Panc1 (cell line): ENCODE data around the gene NUP43. TPM values are rescaled to one million over a fixed set of nuclear protein-coding genes. Genes with fewer than 3 reads are reported as not detected.

Experiments
- ATAC-seq: fragments of 200-7000 bp; cut with Tn5 transposase; 2 replicates; pipeline ENCODE4 v1.9.1; 2020; ENCODE audit warnings: mild to moderate bottlenecking, moderate library complexity
- BruUV-seq: library from RNA; stranded (reverse); fragments of 400-500 nt; replicated peaks from 2 replicates; lab custom pipeline; 2021; lab: Mats Ljungman, UMichigan
- CTCF ChIA-PET: fragments of 300-600 bp; sonication (Branson Sonifier 250); formaldehyde crosslinking; loops from one replicate; lab custom pipeline; 2022; ENCODE audit warnings: antibody characterized with exemption; lab: Charles Lee
- POLR2A ChIA-PET: fragments of 300-600 bp; sonication (Branson Sonifier 250); formaldehyde crosslinking; loops from one replicate; lab custom pipeline; 2022; ENCODE audit warnings: antibody characterized with exemption; lab: Charles Lee
- DNase-seq: peaks from one replicate; pipeline ENCODE4 v3.0.0-alpha.2; 2010; ENCODE audit warnings: low read depth, low spot score
- H3K27ac ChIP-seq: 2 replicates; pipeline ENCODE4 v1.5.1; 2011; ENCODE audit warnings: mild to moderate bottlenecking, low read length, inconsistent platforms
- H3K27me3 ChIP-seq: fragments of 200-500 bp; sonication (Bioruptor generic); 2 replicates; pipeline ENCODE4 v1.6.0; 2014; ENCODE audit warnings: low read length, inconsistent platforms; ENCODE audit not compliant: control insufficient read depth, insufficient read depth
- H3K36me3 ChIP-seq: fragments of 200-500 bp; sonication (Bioruptor generic); 2 replicates; pipeline ENCODE4 v1.5.1; 2014; ENCODE audit warnings: inconsistent platforms, mild to moderate bottlenecking, low read length, moderate library complexity; ENCODE audit not compliant: control insufficient read depth, insufficient read depth
- H3K4me1 ChIP-seq: 2 replicates; pipeline ENCODE4 v1.5.1; 2011; ENCODE audit warnings: inconsistent platforms, mild to moderate bottlenecking, low read length, moderate library complexity; ENCODE audit not compliant: control insufficient read depth, insufficient read depth
- H3K4me3 ChIP-seq, 2 experiments: 2 replicates each; pipeline ENCODE4 v1.5.1; 2011 to 2012; ENCODE audit warnings: low read depth in 2 of 2, low read length in 2 of 2, mild to moderate bottlenecking in 2 of 2, inconsistent platforms in 1 of 2, moderate library complexity in 1 of 2
- H3K9me3 ChIP-seq: fragments of 200-500 bp; sonication (Bioruptor generic); 2 replicates; pipeline ENCODE4 v1.5.1; 2014; ENCODE audit warnings: low read depth, mild to moderate bottlenecking, inconsistent platforms, low read length, moderate library complexity; ENCODE audit not compliant: control insufficient read depth, insufficient read depth
- POLR2AphosphoS5 ChIP-seq: IDR thresholded peaks from 2 replicates; pipeline ENCODE4 v1.6.1; 2012; ENCODE audit warnings: mild to moderate bottlenecking, low read depth, low read length, moderate library complexity
- SIN3A ChIP-seq: IDR thresholded peaks from 2 replicates; pipeline ENCODE4 v1.6.1; 2012; ENCODE audit warnings: low read depth, mild to moderate bottlenecking, low read length, moderate library complexity, borderline replicate concordance; ENCODE audit not compliant: insufficient read depth
- TCF7L2 ChIP-seq: IDR thresholded peaks from 2 replicates; pipeline ENCODE4 v1.6.1; 2011; ENCODE audit warnings: mild to moderate bottlenecking, low read depth, low read length, inconsistent platforms
- in situ Hi-C: cut with HindIII; loops from 2 replicates; pipeline ENCODE4 v1.10.0; 2016; ENCODE audit warnings: low sequenced_read_pairs, low pct_unique_long_range_greater_than_20kb
- intact Hi-C: fragments of 100-400 bp; cut with micrococcal nuclease; formaldehyde crosslinking; loops from one replicate; pipeline ENCODE4 v1.10.0; 2022; ENCODE audit not compliant: unreplicated experiment
- total RNA-seq: library from RNA; stranded (reverse); gene quantifications from one replicate; pipeline ENCODE4 v1.2.1, GENCODE V29; 2021; ENCODE audit not compliant: unreplicated experiment
- TF ChIP-seq, protein P1 (sequence below), 2 experiments: IDR thresholded peaks; 2 replicates each; pipeline ENCODE4 v1.6.1; 2011 to 2012; ENCODE audit warnings: low read depth in 2 of 2, control low read depth in 1 of 2, low read length in 1 of 2, mild to moderate bottlenecking in 1 of 2, moderate library complexity in 1 of 2; ENCODE audit not compliant: insufficient read depth in 1 of 2
- TF ChIP-seq, protein P2 (sequence below): fragments of 450-650 bp; IDR thresholded peaks from 2 replicates; pipeline ENCODE4 v1.5.1; 2017; ENCODE audit warnings: mild to moderate bottlenecking

The NUP43 gene
- total RNA-seq, 1 experiment from 2014 or later: 53.6 TPM

GRCh38 chr6:149727793-149728498 is 18.4 kb downstream of the NUP43 start:
- ATAC-seq (no peak), DNase-seq (no peak)
- Histone ChIP-seq H3K36me3 (peaks cover 7% of the 10 kb centered on the region), H3K27me3 (no peaks in the 10 kb centered on the region), H3K27ac (no peak overlapping the region), H3K9me3 (no peaks in the 10 kb centered on the region), H3K4me1 (no peaks in the 10 kb centered on the region), H3K4me3 (no peak overlapping the region)
- no peak for TF ChIP-seq TCF7L2
- TF ChIP-seq, protein P1, sequence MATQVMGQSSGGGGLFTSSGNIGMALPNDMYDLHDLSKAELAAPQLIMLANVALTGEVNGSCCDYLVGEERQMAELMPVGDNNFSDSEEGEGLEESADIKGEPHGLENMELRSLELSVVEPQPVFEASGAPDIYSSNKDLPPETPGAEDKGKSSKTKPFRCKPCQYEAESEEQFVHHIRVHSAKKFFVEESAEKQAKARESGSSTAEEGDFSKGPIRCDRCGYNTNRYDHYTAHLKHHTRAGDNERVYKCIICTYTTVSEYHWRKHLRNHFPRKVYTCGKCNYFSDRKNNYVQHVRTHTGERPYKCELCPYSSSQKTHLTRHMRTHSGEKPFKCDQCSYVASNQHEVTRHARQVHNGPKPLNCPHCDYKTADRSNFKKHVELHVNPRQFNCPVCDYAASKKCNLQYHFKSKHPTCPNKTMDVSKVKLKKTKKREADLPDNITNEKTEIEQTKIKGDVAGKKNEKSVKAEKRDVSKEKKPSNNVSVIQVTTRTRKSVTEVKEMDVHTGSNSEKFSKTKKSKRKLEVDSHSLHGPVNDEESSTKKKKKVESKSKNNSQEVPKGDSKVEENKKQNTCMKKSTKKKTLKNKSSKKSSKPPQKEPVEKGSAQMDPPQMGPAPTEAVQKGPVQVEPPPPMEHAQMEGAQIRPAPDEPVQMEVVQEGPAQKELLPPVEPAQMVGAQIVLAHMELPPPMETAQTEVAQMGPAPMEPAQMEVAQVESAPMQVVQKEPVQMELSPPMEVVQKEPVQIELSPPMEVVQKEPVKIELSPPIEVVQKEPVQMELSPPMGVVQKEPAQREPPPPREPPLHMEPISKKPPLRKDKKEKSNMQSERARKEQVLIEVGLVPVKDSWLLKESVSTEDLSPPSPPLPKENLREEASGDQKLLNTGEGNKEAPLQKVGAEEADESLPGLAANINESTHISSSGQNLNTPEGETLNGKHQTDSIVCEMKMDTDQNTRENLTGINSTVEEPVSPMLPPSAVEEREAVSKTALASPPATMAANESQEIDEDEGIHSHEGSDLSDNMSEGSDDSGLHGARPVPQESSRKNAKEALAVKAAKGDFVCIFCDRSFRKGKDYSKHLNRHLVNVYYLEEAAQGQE (IDR thresholded peaks at IDR 0.05; ENCODE audit: insufficient read depth in 1 of 2, low read depth in 2 of 2, low read length in 1 of 2): no peak
- TF ChIP-seq POLR2AphosphoS5: no peak
- ChIA-PET POLR2A (no interaction called here), CTCF (no interaction called here)
- BruUV-seq: no TSS peak
- intact Hi-C loops: no loop called here
- in situ Hi-C loops: no loop called here

DNA sequence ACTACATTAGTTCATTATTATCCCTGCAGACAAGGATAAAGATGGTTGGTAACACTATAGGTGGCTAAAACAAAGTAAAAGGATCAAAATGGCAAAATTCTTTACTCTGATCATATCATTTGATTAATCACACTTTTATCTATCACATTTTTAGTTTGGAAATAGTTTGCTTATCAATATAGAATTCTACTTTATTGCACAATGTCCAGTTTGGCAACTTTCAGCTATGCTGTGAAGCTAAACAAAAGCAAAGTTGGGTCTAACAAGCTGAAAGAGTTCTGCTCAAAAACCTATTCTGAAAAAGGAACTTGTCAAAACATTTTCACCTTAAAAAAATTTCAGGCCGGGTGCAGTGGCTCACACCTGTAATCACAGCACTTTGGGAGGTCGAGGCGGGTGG is 20.5 kb downstream of the NUP43 start:
- Histone ChIP-seq H3K4me1 (no peaks in the 10 kb centered on the region), H3K9me3 (no peaks in the 10 kb centered on the region), H3K4me3 (no peak overlapping the region), H3K27me3 (no peaks in the 10 kb centered on the region), H3K36me3 (peaks cover 7% of the 10 kb centered on the region), H3K27ac (no peak overlapping the region)
- BruUV-seq: no TSS peak
- DNase-seq (no peak), ATAC-seq (no peak)
- in situ Hi-C loops (no loop called here), intact Hi-C loops (no loop called here)
- ChIA-PET CTCF (no interaction called here), POLR2A (no interaction called here)
- TF ChIP-seq, protein P1 (IDR thresholded peaks at IDR 0.05; ENCODE audit: insufficient read depth in 1 of 2, low read depth in 2 of 2, low read length in 1 of 2): no peak
- TF ChIP-seq TCF7L2 (no peak), SIN3A (no peak), POLR2AphosphoS5 (no peak)
- TF ChIP-seq, protein P2, sequence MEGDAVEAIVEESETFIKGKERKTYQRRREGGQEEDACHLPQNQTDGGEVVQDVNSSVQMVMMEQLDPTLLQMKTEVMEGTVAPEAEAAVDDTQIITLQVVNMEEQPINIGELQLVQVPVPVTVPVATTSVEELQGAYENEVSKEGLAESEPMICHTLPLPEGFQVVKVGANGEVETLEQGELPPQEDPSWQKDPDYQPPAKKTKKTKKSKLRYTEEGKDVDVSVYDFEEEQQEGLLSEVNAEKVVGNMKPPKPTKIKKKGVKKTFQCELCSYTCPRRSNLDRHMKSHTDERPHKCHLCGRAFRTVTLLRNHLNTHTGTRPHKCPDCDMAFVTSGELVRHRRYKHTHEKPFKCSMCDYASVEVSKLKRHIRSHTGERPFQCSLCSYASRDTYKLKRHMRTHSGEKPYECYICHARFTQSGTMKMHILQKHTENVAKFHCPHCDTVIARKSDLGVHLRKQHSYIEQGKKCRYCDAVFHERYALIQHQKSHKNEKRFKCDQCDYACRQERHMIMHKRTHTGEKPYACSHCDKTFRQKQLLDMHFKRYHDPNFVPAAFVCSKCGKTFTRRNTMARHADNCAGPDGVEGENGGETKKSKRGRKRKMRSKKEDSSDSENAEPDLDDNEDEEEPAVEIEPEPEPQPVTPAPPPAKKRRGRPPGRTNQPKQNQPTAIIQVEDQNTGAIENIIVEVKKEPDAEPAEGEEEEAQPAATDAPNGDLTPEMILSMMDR: no peak
